Measurements from ENCODE around the gene RAB39A. TPM values are rescaled to one million over a fixed set of nuclear protein-coding genes. Genes with fewer than 3 reads are reported as not detected.

The RAB39A gene
- total RNA-seq, 1 experiment from 2014 or later = 17.2 TPM

DNA sequence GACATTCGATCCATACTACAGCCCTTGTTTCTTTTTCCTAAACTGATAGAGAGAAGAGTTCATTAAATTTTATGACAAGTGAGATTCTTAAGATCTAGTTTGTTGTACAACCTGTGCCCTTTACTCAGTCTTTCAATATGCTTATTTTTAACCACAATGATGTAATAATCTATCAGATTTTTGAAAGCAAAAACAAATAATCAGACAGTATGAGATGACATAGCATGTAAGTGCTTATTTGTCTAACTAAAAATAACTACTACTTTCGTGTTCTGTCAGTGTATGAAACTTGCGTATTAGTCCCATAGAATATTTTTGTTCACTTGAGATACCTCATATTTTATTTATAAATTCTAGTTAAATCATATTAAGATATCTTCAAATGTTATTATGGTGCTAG is 33.2 kb downstream of the RAB39A start:
- TF ChIP-seq EZH2 (IDR thresholded peaks at IDR 0.05; ENCODE audit: borderline replicate concordance, low read depth, low read length, poor library complexity, severe bottlenecking) (no peak), CTCF (conservative IDR thresholded peaks at IDR 0.05; ENCODE audit: low read depth, low read length) (no peak)
- no peak overlapping the region for H3K27ac ChIP-seq (ENCODE audit: low read depth, low read length, poor library complexity, severe bottlenecking)
- ChIA-PET POLR2A (ENCODE audit: low non-redundant PET) (no interaction called here), CTCF (no interaction called here)
- H3K36me3 ChIP-seq (ENCODE audit: insufficient read depth, low read length, poor library complexity, severe bottlenecking) = no peaks in the 10 kb centered on the region
- no peaks in the 10 kb centered on the region for H3K27me3 ChIP-seq (replicated peaks; ENCODE audit: insufficient read depth, low read depth, low read length, poor library complexity)
- BruUV-seq (replicated peaks) = no TSS peak
- H3K4me3 ChIP-seq (ENCODE audit: low read depth, low read length, poor library complexity, severe bottlenecking) = no peak overlapping the region
- peaks cover 16% of the 10 kb centered on the region for H3K4me1 ChIP-seq (ENCODE audit: insufficient read depth, low read length, poor library complexity, severe bottlenecking)
- DNase-seq (ENCODE audit: low spot score) = no peak
- intact Hi-C loops (cut with micrococcal nuclease; ENCODE audit: unreplicated experiment) = no loop called here
- no peaks in the 10 kb centered on the region for H3K9me3 ChIP-seq (ENCODE audit: low read depth, low read length, poor library complexity, severe bottlenecking)

DNA sequence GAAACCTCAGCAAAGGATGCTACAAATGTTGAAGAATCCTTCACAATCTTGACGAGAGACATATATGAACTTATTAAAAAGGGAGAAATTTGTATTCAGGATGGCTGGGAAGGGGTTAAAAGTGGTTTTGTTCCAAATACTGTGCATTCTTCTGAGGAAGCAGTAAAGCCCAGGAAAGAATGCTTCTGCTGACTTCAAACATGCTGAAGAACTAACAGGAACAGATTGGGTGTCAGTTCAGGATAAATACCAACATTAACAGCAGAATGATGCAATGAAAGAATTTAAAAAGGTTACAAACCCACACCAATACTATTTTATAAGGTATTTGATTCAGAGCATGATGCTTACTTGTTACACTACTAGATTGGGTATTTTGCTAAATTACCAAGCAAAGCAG is 33.9 kb downstream of the RAB39A start:
- Histone ChIP-seq H3K27ac (ENCODE audit: low read depth, low read length, poor library complexity, severe bottlenecking) (no peak overlapping the region), H3K27me3 (replicated peaks; ENCODE audit: insufficient read depth, low read depth, low read length, poor library complexity) (no peaks in the 10 kb centered on the region), H3K4me3 (ENCODE audit: low read depth, low read length, poor library complexity, severe bottlenecking) (no peak overlapping the region), H3K9me3 (ENCODE audit: low read depth, low read length, poor library complexity, severe bottlenecking) (no peaks in the 10 kb centered on the region), H3K4me1 (ENCODE audit: insufficient read depth, low read length, poor library complexity, severe bottlenecking) (peaks cover 9% of the 10 kb centered on the region), H3K36me3 (ENCODE audit: insufficient read depth, low read length, poor library complexity, severe bottlenecking) (no peaks in the 10 kb centered on the region)
- no TSS peak for BruUV-seq (replicated peaks)
- intact Hi-C loops (cut with micrococcal nuclease; ENCODE audit: unreplicated experiment) = no loop called here
- POLR2A ChIA-PET (ENCODE audit: low non-redundant PET) = no interaction called here
- CTCF ChIA-PET = no interaction called here
- TF ChIP-seq CTCF (conservative IDR thresholded peaks at IDR 0.05; ENCODE audit: low read depth, low read length) (no peak), EZH2 (IDR thresholded peaks at IDR 0.05; ENCODE audit: borderline replicate concordance, low read depth, low read length, poor library complexity, severe bottlenecking) (no peak)
- DNase-seq (ENCODE audit: low spot score) = no peak

DNA sequence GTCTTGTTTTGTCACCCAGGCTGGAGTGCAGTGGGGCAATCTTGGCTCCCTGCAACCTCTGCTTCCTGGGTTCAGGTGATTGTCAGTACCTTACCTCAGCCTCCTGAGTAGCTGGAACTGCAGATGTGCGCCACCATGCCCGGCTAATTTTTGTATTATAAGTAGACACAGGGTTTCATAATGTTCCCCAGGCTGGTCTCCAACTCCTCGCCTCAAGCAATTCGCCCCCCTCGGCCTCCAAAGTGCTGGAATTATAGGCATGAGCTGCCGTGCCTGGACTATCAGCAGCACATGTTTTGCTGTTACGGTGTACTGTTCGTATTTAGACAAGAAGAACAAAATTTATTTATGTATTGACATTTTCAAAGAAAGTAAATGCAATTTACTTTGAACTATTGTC is 34.8 kb downstream of the RAB39A start:
- no TSS peak for BruUV-seq (replicated peaks)

More for the DNA sequence above, 34.8 kb downstream of the RAB39A start:
- H3K27me3 ChIP-seq (replicated peaks; ENCODE audit: insufficient read depth, low read depth, low read length, poor library complexity) = no peaks in the 10 kb centered on the region
- H3K4me1 ChIP-seq (ENCODE audit: insufficient read depth, low read length, poor library complexity, severe bottlenecking) = no peaks in the 10 kb centered on the region
- H3K9me3 ChIP-seq (ENCODE audit: low read depth, low read length, poor library complexity, severe bottlenecking) = no peaks in the 10 kb centered on the region
- no peak for DNase-seq (ENCODE audit: low spot score)
- no peak for TF ChIP-seq EZH2 (IDR thresholded peaks at IDR 0.05; ENCODE audit: borderline replicate concordance, low read depth, low read length, poor library complexity, severe bottlenecking)
- no peak for TF ChIP-seq CTCF (conservative IDR thresholded peaks at IDR 0.05; ENCODE audit: low read depth, low read length)
- no peak overlapping the region for H3K4me3 ChIP-seq (ENCODE audit: low read depth, low read length, poor library complexity, severe bottlenecking)
- no peak overlapping the region for H3K27ac ChIP-seq (ENCODE audit: low read depth, low read length, poor library complexity, severe bottlenecking)
- CTCF ChIA-PET = no interaction called here
- POLR2A ChIA-PET (ENCODE audit: low non-redundant PET) = no interaction called here
- H3K36me3 ChIP-seq (ENCODE audit: insufficient read depth, low read length, poor library complexity, severe bottlenecking) = no peaks in the 10 kb centered on the region
- intact Hi-C loops (cut with micrococcal nuclease; ENCODE audit: unreplicated experiment) = no loop called here
